Astrocyte (in vitro differentiated cells and primary cell): Measurements from ENCODE around the gene KCP.

Experiments
- CTCF ChIP-seq: IDR thresholded peaks from 2 replicates; pipeline ENCODE4 v1.5.1; 2011; ENCODE audit warnings: low read depth, mild to moderate bottlenecking, inconsistent platforms, low read length, moderate library complexity; ENCODE audit not compliant: insufficient read depth
- EZH2 ChIP-seq: IDR thresholded peaks from 2 replicates; pipeline ENCODE4 v1.6.1; 2012; ENCODE audit warnings: mild to moderate bottlenecking, low read length, inconsistent platforms; ENCODE audit not compliant: insufficient read depth

GRCh38 chr7:128827971-128828711 lies 82.4 kb downstream of the KCP start:
- TF ChIP-seq CTCF (no peak), EZH2 (no peak)
